ENCODE data around the gene PLPP2.

The PLPP2 gene

DNA sequence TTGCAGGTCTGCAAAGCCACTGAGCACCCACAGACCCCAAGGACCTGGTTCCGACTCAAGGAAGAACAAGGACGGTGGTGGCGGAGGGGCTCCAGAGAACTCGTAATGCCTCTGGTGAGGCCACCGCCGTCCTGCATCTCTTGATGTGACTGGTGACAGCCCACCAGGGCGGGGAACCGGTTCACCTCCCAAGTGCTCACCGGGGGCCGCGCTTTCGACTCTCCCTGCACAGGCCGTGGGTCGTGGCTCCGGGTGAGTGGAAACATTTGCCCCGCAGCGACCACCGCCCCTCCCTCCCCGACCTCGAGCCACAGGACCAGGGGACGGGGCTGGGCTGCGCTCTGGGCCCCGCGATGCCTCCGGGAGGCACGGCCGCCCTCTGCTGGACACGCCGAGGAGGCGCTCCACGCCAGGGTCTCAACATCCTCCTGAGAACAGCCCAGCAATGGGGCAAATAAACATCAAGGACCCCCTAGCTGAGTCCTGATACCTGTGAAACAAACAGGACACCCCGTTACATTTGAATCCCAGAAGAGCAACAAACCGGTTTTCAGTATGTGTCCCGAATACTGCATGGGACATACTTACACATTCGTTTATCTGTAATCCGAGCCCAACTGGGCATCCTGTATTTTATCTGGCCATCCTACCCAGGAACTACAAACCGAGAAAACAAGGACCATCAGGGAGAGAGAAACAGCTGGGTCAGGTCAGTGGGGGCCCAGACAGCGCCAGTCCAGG is 3.9 kb upstream of the PLPP2 start:
- in situ Hi-C loops (cut with HindIII; ENCODE audit: low sequenced_read_pairs) = no loop called here

- in situ Hi-C loops (cut with HindIII; ENCODE audit: low sequenced_read_pairs) = no loop called here
Observed at GRCh38 chr19:294341-294945, 3.2 kb upstream of the PLPP2 start.

DNA sequence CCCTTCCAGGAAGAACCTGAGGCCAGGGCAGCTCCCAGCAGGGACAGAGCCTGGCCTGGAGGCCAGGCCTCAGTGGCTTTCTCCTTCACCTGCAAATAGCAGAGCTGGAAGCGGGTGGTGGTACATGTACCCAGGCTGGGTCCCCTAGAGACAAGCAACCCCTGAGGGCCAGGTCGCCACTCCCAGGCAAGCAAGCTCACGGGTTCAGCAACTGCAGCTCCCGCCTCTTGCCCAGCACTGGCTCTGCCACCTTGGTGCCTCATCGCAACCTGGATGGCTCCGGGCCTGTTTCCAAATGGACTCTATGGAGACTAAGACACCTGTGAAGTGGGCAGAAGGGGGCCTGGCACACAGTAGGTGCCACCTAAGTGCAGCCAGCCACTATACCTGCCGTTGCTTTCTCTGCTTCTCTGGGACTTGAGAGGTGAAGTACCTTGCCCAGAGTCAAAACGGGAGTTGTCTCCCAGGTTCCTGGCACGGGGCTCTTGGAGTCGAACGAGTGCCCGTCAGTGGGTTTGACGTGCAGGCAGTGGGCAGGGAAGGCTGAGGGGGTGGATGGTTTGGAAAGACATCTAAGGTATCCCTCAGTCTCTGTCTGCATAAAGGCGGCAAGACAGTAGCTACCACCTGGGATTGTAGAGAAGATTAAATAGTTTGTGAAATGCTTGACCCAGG is 2.4 kb upstream of the PLPP2 start:
- in situ Hi-C loops (cut with HindIII; ENCODE audit: low sequenced_read_pairs) = no loop called here

DNA sequence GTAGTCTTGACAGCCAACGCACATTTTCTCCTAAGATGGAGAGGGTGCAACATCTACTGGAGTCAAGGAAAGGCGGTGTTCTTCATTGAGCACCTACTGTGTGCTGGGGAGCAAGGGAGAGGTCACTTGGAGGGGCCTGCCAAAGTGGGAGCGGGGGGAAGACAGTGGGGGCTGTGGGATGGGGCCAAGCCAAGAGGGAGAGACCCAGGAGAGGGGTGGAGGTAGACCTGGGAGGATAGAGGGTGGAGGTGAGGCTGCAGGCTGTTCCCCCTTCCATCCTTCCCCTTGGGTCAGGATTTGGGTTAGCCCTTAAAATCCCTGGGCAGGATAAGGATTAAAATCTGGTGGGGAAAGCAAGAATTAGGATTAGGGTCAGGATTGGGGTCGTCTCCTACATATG is 1.7 kb upstream of the PLPP2 start:
- in situ Hi-C loops (cut with HindIII; ENCODE audit: low sequenced_read_pairs) = no loop called here

DNA sequence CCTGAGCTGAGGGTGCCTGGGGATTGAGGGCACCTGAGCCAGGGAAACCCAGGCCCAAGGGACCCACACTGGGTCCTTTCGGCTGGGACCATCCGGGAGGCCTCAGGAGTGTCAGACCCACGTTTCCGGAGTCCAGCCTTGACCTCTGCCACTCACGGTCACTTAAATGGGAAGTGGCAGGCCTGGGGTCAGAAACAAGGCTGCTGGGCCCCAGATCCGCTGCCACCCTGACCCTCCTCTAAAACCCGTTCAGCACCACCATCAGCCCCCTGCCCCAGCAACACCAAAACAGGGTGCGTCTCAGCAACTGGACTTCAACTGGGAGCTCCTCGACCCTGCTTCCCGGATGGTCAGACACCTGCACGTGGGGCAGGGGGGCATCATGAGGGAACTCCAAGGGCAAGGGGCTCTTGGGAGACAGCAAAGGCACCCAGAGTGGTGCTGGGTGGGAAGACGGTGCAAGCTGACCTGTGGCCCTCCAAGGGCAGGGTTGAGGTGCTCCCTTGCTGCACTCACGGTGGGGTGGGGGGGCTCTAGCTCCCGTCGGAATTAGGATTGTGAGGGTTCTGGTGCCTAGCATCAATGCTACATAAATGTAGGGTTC is 1.2 kb upstream of the PLPP2 start:
- in situ Hi-C loops (cut with HindIII; ENCODE audit: low sequenced_read_pairs) = no loop called here

DNA sequence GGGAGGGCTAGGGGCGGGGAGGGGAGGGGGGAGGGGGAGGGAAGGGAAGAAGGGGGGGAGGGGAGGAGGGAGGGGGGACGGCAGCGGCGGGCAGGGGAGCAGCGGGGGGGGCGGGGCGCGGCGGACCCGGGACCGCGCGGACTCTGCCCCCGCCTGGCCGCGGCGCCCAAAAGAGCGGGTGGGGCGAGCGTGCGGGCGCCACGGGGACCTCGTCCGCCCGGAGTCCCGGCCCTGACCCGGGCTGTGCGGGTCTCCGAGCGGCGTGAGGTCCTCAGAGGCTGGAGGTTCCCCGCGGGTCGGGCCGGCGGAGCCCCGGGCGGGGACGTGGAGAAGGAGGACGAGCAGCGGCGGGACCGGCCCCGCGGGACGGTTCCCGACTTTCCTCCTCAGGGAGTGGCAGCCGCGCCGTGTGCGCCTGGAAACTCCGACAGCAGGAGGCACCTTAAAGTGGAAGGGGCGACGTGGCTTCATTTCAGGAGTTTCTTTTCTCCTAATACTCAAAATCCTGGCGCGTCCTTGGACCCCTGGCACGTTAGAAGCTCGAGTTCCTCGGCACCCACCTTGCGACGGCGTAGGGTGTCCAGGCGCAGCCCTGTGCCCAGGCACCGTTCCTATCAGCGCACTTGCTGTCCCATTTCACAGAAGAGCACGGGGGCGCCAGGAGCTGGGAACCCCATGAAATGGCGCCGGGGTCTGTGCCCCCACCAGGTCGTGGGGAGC is 518 bp upstream of the PLPP2 start:
- in situ Hi-C loops (cut with HindIII; ENCODE audit: low sequenced_read_pairs) = no loop called here

GRCh38 chr19:290372-291005 is 714 bp downstream of the PLPP2 start:
- in situ Hi-C loops (cut with HindIII; ENCODE audit: low sequenced_read_pairs) = no loop called here

GRCh38 chr19:289651-290371 is 1.4 kb downstream of the PLPP2 start:
- in situ Hi-C loops (cut with HindIII; ENCODE audit: low sequenced_read_pairs) = no loop called here

- in situ Hi-C loops (cut with HindIII; ENCODE audit: low sequenced_read_pairs) = no loop called here
Observed at GRCh38 chr19:288911-289310, 2.3 kb downstream of the PLPP2 start.

- in situ Hi-C loops (cut with HindIII; ENCODE audit: low sequenced_read_pairs) = no loop called here
Observed at GRCh38 chr19:287381-287871, 3.8 kb downstream of the PLPP2 start.

DNA sequence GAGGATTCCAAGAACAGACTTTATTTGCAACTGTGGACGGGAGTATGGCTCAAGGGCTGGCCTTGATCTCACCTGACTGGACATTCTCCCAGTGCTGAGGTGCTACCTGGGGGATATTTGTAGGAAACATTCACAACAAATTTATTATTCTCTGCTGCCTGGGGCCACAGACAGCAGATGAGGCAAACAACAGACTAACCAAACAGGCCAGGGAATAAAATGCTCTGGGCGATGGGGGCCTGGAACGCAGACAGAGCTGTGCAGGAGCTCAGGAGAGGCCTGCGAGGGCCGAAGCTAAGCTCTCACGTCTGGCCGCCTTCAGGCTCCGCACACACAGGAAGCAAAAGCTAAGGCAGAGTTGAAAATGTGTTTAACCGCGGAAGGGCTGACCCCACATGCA is 7.8 kb downstream of the PLPP2 start:
- in situ Hi-C loops (cut with HindIII; ENCODE audit: low sequenced_read_pairs) = no loop called here

DNA sequence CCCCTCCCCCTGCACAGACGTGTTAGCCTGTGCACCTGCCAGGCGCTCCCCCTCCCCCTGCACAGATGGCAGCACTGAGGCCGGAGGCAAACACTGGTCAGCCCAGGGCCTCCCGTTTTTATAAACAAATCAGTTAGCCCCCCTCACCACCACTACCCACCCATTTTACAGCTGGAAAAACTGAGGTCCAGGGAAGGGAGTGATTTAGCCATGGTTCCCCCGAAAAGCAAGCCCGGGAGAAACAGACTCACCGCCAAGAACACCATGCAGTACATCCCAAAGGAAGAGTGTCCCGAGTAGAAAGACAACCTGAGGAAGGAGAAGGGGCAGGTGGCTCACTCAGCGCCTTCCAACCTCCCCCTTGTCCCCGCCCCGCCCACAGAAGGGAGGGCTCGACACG is 8.7 kb downstream of the PLPP2 start:
- in situ Hi-C loops (cut with HindIII; ENCODE audit: low sequenced_read_pairs) = no loop called here

DNA sequence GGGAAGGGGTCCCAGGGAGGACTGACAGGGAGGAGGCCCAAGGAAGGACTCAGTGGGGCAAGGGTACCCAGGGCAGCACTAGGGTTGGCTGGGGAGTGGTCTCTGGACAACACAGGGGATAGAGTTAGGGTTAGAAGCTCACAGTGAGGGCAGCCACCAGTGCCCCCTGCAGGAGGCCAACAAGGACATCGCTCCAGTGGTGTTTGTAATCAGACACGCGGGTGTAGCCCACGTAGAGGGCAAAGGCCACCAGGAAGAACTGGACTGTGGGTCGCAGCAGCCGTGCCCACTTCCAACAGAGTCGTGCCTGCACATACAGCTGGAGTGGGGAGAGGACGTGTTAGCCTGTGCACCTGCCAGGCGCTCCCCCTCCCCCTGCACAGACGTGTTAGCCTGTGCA is 9.2 kb downstream of the PLPP2 start:
- in situ Hi-C loops (cut with HindIII; ENCODE audit: low sequenced_read_pairs) = no loop called here

DNA sequence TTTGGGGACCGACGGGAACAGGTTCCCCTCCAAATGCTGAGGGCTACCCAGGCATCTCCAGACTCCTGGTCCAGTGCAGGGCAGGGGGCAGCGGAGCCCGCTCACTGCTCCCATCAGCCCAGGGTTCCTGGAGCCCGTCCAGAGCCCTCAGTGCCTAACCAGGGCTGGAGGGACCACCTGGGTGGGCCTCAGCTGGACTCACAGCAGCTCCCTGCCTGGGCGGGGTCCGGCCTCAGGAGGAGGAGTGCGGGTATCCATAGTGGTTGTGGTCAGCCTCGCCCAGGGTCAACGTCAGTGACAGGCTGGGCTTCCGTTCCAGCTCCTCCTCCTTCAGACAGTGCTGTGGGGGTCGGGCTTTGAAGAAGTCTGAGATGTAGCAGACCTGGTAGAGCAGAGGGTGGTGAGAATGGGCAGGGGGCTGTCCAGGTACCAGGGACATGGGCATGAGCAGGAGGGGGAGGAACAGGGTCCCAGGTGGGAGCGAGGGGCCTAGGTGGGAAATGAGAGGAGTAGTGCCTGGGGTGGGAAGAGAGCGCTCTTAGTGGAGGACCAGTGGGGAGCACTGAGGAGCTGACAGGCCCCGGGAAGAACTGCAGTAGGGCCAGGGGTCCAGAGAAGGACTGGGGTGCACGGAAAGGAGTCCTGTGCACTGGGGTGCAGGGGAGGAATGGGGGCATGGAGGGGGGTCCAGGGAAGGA is 9.9 kb downstream of the PLPP2 start:
- in situ Hi-C loops (cut with HindIII; ENCODE audit: low sequenced_read_pairs) = no loop called here

- in situ Hi-C loops (cut with HindIII; ENCODE audit: low sequenced_read_pairs) = no loop called here
Observed at GRCh38 chr19:280541-281009, 10.6 kb downstream of the PLPP2 start.

- in situ Hi-C loops (cut with HindIII; ENCODE audit: low sequenced_read_pairs) = no loop called here
Observed at GRCh38 chr19:279656-280055, 11.5 kb downstream of the PLPP2 start.

- in situ Hi-C loops (cut with HindIII; ENCODE audit: low sequenced_read_pairs) = no loop called here
Observed at GRCh38 chr19:279231-279630, 12.0 kb downstream of the PLPP2 start.

- in situ Hi-C loops (cut with HindIII; ENCODE audit: low sequenced_read_pairs) = no loop called here
Observed at GRCh38 chr19:277581-278165, 13.5 kb downstream of the PLPP2 start.

DNA sequence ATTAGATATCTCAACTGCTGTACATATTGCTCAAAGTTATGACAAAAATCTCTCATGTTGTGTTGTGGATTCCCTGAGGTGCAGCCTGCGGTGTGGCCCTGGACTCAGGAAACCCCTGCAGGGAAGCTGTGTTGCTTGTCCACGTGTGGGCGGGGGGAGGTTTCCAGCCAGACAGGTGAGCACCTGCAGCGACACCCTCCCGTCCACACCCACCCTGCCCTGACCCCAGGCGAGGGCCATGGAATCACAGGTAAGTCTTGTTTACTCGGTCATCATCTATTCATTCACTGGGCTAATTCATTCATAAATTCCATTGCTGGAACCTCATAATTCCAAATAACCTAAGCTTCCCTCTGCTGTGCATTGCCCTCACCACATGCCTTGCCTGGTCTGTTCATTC is 14.1 kb downstream of the PLPP2 start:
- in situ Hi-C loops (cut with HindIII; ENCODE audit: low sequenced_read_pairs) = no loop called here

Measured in endothelial cell of hepatic sinusoid (primary cell).